ENCODE data around the gene ADAM33. TPM values are rescaled to one million over a fixed set of nuclear protein-coding genes. Genes with fewer than 3 reads are reported as not detected.

The ADAM33 gene
- total and polyA plus RNA-seq, 2 experiments from 2014 or later, result 2.8 to 6.0 TPM

- TF ChIP-seq CREB1 (CRISPR knock-in tag; IDR thresholded peaks at IDR 0.05; ENCODE audit: low read depth) (no peak), ZNF114 (CRISPR knock-in tag; IDR thresholded peaks at IDR 0.05) (no peak), EZH2 (IDR thresholded peaks at IDR 0.05; ENCODE audit: low read depth, unreplicated experiment) (no peak), EZH2phosphoT487 (IDR thresholded peaks at IDR 0.05; ENCODE audit: unreplicated experiment) (no peak), ETS1 (IDR thresholded peaks at IDR 0.05) (no peak), STAT1 (IDR thresholded peaks at IDR 0.05; ENCODE audit: unreplicated experiment) (no peak)
Measured at GRCh38 chr20:3681352-3681930, 369 bp downstream of the ADAM33 start (continued).

- Histone ChIP-seq H3K9me2 (ENCODE audit: insufficient read depth) (no peaks in the 10 kb centered on the region), H3K4me3 (peak overlapping the region; percentile 74), H3K79me2 (replicated peaks; ENCODE audit: insufficient read depth) (no peaks in the 10 kb centered on the region), H3K4me1 (ENCODE audit: insufficient read depth) (peaks cover 20% of the 10 kb centered on the region), H3K27me3 (ENCODE audit: insufficient read depth) (peaks cover 33% of the 10 kb centered on the region), H3K27ac (ENCODE audit: low read depth) (no peak overlapping the region), H3K36me3 (ENCODE audit: insufficient read depth) (no peaks in the 10 kb centered on the region), H3F3A (replicated peaks; ENCODE audit: low read depth) (0 out of 2 replicates have a peak, but pooled peaks cover 3% of the 10 kb centered on the region), H2AFZ (peak overlapping the region; percentile 56; the same call in 1 of the 2 replicates), H3K4me2 (peak overlapping the region; percentile 90), H4K20me1 (replicated peaks; ENCODE audit: insufficient read depth) (no peaks in the 10 kb centered on the region)
- Mint-ChIP-seq H3K27me3 (ENCODE audit: insufficient read depth, low read depth, poor library complexity) (peaks cover 32% of the 10 kb centered on the region), H3K4me3 (peak overlapping the region; percentile 69), H3K4me1 (peaks cover 36% of the 10 kb centered on the region), H3K9me3 (no peaks in the 10 kb centered on the region), H3K36me3 (ENCODE audit: low read depth) (no peaks in the 10 kb centered on the region), H3K27ac (no peak overlapping the region)
- DNase-seq (ENCODE audit: low spot score) (no peak), ATAC-seq (peak; percentile 7)
- no peak for TF ChIP-seq CTCF (conservative IDR thresholded peaks at IDR 0.05; ENCODE audit: low read depth in 2 of 2)
- TF ChIP-seq POLR2AphosphoS5 (IDR thresholded peaks at IDR 0.05; ENCODE audit: low read depth), result no peak
- no peak for TF ChIP-seq ZNF462 (CRISPR knock-in tag; IDR thresholded peaks at IDR 0.05)
- no peak for TF ChIP-seq EZH2 (IDR thresholded peaks at IDR 0.05; ENCODE audit: low read depth, unreplicated experiment)
- no peak for TF ChIP-seq REST (IDR thresholded peaks at IDR 0.05; ENCODE audit: unreplicated experiment)
- TF ChIP-seq ZNF114 (CRISPR knock-in tag; IDR thresholded peaks at IDR 0.05), result no peak
Measured at GRCh38 chr20:3680701-3681351, 984 bp downstream of the ADAM33 start.
